GM18868 (cell line): Measurements from ENCODE around the gene ZFYVE1.
A peak's percentile ranks its signal among the peaks of the same experiment; 100 is the strongest.
"Not testable (repeated sequence)": the region's sequence is repeated elsewhere in the genome, so short reads cannot be mapped to it uniquely, and the experiment has no call there.

Experiments used
- ATAC-seq: cut with Tn5 transposase; IDR thresholded peaks from one replicate; pipeline ENCODE4 v1.9.1; 2021; ENCODE audit warnings: mild to moderate bottlenecking, moderate library complexity; ENCODE audit not compliant: unreplicated experiment

The ZFYVE1 gene

DNA sequence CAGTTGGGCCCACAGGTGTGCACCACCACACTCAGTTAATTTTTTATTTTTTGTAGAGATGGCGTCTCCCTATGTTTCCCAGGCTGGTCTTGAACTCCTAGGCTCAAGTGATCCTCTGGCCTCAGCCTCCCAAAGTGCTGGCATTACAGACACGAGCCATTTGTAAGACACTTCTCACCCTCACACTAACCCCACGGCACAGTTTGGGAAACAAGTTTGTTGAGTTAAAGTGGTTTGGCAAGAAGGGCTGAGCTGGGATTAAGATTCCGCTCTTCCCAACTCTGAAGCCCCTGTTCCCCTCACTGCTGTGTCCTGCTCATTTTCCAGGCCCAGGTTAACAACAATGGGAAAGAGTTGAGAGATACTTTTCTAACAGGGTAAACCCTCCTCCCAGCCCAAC lies 65.9 kb downstream of the ZFYVE1 start:
- not testable (repeated sequence) for ATAC-seq

DNA sequence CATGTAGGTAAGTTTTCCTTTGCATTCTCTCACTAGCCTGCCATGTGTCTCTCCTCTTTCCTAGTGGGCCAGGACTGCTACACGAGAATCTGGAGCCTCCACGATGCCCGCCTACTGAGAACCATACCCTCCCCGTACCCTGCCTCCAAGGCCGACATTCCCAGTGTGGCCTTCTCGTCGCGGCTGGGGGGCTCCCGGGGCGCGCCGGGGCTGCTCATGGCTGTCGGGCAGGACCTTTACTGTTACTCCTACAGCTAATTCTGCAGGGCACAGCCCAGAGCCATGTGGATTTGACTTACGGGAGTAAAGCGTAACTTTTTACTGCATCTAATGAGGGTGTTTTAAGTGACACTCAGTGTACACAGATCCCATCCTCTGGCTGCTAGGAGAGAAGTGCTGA lies 68.4 kb downstream of the ZFYVE1 start:
- no peak for ATAC-seq

DNA sequence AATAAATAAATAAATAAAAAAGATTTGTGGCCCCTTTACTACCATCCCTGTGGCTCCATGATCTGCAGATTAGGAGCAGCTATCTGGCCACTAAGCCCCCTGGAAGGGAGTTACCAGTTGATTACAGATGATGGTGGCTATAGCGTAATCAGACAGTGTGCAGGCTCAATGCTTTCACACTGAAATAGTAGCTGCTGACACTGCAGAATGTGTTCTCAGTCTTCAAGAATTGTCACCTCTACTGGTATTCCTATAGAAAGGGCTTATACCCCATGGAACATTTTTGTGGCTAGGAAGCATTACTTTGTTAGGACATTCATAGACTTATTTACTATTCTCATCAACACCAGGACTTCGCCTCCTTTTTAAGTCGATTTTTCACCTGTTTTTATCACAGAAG lies 69.7 kb downstream of the ZFYVE1 start:
- no peak for ATAC-seq

DNA sequence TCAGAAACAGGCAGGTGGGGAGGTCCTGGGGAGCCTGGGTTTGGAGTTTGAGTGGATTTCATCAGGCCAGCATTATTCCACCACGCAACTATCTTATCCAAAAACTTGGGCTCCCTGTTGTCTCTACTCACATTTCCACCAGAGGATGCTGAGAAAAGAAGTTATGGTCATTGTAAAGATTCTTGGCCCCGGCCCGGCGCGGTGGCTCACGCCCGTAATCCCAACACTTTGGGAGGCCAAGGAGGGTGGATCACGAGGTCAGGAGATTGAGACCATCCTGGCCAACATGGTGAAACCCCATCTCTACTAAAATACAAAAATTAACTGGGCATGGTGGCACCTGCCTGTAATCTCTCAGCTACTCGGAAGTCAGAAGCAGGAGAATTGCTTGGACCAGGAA lies 70.2 kb downstream of the ZFYVE1 start:
- not testable (repeated sequence) for ATAC-seq

DNA sequence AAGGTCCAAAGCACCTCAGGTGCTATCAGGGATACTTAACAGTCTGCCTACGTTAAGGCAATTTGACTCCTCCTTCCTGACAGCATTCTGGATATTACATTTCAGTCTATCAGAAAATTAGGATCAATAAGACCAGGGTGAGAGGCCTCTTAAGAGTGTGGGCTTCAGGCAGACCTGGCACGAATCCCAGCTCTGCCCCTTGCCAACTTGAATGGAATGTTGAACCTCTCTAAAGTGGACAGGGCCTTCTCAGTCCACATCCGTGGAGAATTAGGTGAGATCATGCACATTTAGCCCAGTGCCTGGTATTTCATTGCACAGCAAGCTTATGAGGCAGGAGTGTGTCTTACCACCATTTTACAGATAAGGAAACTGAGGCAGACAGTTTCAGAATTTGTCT lies 74.7 kb downstream of the ZFYVE1 start:
- no peak for ATAC-seq

DNA sequence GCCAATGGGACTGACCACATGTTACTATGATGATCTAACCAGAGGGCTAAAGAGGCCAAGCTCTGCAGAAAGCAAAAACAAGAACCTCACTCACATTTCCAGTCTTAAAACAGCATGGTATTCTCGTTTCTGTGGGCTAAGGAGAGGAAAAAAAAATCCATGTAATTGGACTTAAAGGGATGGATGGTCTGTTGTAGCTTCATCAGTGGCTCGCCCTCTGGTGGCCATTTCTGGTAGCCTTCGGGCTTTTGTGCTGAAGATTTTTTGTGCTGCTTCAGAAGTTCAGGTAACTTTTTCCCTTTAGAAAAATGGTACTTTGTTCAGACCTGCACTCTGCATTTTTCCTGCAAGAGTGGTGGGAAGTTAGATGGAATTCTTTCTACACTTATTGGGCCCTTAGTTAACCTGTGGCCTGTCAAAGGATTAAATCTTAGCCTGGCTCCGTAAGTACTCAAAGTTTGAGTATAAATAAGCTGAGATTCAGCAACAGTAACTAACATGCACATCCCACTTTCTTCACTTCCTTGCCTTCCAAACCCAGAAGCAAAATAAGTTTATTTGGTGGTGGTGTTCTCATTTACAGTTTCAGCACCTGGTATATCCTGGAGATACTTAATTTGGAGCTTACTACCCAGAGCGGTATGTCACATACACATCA lies 78.3 kb downstream of the ZFYVE1 start:
- ATAC-seq: no peak

DNA sequence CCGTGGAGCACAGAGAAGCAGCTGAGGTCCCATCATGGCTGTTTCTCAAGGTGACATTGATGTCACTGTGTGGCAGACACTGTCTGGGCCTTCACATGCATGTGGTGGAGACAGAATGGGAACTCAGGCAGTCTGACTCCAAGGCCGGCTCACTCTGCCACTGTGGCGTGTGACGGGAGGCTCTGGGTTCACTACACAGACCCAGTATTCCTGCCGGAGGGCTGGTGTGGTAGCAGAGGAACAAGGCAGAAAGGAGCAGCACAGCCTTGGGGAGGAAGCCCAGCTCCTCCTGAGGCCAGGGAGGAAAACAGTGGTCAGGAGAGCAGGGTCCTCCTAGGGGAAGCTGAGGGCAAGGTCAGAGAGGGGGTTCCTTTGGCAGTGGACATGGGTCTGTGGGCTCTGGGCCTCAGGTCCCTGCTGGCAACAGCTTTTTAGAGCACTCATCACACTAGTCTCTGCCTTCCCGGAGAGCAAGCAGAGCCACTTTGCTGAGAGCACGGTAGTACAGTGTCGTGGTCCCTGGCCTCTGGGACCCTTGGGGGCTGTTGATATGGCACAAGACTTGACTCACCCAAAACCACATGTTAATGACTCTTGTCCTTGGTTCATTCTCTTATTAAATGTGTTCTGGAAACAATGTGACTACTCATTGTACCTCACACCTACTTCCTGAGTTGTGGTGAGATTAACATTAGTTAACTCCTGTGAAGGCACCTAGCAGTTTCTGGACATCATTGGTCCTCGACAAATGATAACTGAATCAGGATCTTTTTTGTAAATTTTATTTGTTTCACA lies 79.3 kb downstream of the ZFYVE1 start:
- ATAC-seq: no peak

DNA sequence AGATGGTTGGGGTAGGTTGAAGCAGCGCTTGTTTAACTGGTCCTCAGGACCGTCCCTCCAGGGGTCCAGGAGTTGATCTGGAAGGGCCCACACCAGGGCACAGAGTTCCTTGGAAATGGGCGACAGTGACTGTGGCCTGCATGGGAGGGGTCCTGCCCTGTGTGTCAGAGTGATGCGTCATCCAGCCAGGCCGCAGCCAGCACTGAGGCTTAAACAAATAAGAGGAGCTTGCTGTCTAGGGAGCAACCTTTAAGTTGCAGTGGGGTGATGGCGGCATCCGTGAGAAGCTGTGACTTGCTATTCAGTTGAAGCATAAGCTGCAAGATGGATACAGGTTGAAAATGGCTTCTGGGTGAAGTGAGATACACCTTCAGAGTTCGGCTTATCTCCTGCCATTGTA lies 80.4 kb downstream of the ZFYVE1 start:
- no peak for ATAC-seq

DNA sequence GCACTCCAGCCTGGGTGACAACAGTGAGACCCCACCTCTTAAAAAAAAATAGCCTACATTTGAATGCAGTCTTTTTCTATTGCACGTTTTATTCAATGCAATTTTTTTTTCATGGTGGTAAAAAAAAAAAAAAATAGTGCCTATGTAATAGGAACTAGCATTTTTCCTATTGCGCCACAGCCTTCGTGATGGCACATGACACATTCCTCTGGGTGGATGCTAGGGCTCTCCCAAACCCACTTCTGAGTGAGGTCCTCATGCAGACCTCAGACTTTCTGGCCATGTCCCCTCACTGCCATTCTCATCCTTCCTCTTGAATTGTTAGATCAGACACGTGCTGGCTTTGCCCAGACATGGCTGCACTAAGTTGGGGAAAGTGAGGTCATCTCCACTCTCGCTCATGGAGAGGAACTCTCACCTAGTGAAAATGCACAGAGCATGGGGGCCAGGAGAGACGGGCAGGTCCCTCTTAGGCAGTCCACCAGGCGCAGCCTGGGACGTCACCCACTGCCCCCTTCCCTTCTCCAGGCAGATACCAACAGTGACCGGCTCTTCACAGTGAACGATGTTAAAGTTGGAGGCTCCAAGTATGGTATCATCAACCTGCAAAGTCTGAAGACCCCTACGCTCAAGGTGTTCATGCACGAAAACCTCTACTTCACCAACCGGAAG lies 81.4 kb downstream of the ZFYVE1 start:
- ATAC-seq: no peak

DNA sequence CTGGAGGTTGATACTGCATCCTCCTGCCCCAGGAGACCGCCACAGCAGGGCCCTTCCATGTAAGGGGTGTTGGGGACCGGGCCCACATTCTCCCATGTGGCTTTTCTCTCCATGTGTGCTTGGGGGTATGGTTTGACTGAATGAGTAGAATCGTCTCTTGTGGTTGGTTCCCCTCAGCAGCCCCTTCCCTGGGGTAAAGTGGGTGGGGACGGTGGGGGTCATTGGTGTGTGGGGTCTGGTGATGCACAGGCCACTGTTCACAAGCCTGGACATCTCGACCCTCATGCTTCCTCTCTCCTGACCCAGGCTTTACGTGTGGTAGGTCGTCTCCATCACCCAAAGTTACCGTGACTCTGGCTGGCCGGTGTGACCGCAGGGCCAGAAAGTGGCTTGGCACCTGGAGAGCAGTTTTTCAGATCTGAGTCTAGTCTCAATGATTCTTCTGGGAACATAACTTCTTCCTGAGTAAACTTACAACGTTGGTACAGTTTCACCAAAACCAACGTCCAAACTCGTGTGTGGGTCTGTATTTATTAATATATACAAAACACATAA lies 83.0 kb downstream of the ZFYVE1 start:
- no peak for ATAC-seq

DNA sequence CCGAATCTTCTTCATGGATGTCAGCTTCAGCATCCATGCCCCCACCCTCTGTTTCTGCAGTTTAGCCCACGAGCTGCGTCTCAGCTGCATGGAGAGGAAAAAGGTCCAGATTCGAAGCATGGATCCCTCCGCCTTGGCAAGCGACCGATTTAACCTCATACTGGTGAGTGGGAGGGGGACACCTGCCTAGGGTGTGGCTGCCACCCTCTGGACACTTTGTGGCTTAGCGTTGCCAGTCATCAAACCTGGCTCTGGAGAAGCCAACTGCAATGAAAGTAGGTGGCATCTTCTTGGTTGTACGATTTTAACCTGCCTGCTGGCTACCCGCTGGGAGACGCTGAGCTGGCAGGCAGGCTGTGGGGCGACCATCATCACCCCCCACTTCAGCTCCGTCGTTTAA lies 84.0 kb downstream of the ZFYVE1 start:
- no peak for ATAC-seq

DNA sequence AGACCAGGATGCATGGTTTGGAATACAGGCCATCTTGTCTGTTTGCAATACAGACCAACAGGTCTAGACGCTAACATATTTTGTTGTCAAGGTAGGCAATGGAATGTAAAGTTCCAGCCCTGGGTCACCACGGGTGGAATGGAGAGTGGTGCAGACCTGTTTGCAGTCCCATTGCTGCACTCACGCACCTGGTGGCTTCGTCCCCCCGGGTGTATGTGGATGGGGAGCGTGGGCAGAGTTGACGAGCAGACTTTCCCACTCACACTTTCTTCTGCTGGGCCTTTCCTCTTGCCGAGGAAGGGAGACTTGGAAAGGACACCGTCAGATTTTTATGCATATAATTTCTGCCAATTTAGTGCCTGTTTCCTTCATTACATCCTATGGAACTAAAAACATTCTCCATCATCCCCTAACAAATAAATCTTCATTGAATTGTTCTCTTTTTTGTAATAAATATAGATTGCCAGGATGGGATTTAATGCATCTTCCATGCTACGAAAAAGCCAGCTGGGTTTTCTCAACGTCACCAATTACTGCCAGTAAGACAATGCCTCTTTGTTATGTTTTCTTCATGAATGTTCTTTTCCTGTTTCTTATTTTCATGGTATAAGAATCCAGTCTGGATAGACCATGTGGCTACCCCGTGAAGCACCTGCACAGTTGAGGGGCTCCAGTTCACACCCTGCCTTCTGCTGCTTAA lies 85.5 kb downstream of the ZFYVE1 start:
- no peak for ATAC-seq

DNA sequence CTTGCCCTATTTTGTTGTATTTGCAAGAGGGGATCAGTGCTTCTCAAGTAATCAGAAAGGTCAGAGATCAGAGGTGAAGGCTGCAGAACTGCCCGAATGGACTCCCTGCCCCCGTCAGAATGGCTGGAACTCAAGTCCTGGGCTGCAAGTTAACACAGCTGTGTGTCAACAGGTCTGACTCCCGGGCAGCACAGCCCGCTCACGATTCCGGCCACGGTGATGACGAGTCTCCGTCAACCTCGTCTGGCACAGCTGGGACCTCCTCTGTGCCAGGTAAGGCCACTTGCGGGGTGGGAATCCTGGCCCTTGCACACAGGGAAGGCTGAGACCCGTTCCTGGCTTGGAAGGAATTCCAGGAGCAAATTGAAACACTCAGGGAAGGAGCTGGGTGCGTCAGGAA lies 87.3 kb downstream of the ZFYVE1 start:
- ATAC-seq: no peak

DNA sequence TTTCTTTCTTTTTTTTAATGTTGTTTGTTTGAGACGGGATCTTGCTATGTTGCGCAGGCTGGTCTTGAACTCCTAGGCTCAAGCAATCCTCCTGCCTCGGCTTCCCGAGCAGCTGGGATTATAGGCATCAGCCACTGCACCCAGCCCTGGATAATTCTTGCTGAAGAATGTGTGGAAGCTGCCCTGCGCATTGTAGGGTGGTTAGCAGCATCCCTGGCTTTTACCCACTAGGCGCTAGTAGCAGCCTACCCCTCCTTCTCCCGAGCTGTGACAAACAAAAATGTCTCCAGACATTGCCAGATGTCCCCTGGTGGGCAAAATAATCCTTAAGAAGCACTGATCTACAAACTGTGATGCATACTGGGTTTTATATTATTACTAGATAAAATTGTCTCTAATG lies 94.0 kb downstream of the ZFYVE1 start:
- no peak for ATAC-seq

DNA sequence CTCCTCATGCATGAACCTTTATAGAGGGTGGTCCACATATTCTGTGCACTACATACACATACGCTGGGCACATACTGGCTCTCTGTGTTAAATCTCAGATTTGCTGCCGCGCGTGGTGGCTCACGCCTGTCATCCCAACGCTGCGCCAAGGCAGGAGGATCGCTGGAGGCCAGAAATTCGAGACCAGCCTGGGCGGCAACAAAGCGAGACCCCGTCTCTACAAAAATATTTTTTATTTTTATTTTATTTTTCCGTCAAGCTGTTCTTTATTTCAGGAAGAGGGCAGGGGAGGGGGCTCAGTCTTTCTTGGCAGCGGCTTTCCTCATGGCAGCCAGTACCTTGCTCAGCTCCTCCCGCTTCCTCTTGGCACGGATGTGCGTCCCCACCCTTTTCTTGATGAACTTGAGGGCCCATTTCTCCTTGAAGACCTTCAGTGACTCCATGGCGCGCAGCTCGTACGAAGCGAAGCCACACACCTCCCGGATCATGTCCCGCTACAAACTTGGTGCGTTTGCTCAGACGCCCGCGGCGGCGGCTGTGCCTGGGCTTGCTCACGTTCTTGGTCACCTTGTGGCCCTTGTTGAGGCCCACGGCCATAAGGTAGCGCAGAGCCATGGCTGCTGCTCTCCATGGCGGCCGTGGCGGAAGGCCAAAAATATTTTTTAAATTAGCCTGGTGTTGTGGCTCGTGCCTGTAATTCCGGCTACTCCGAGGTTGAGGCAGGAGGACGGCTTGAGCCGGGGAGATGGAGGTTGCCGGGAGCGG lies 97.4 kb downstream of the ZFYVE1 start:
- no peak for ATAC-seq

DNA sequence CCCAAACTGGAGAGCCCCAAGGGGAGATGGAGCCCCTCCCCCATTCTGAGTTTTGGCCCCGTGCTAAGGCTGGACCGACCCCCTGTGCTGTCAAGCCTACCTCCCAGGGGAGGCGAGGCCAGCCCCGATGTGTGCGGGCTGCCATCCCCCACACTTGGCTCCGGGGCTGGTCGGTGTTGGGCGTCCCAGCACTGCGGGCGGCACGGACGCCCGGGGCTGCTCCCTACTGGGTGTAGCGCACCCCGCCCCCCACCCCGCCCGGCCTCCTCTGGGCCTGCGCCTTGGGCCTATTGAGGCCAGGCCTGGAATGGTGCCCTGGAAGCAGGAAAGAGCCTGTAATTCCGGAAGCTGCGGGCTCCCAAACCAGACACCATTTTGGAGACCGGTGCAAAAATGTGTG lies 98.0 kb downstream of the ZFYVE1 start:
- no peak for ATAC-seq

DNA sequence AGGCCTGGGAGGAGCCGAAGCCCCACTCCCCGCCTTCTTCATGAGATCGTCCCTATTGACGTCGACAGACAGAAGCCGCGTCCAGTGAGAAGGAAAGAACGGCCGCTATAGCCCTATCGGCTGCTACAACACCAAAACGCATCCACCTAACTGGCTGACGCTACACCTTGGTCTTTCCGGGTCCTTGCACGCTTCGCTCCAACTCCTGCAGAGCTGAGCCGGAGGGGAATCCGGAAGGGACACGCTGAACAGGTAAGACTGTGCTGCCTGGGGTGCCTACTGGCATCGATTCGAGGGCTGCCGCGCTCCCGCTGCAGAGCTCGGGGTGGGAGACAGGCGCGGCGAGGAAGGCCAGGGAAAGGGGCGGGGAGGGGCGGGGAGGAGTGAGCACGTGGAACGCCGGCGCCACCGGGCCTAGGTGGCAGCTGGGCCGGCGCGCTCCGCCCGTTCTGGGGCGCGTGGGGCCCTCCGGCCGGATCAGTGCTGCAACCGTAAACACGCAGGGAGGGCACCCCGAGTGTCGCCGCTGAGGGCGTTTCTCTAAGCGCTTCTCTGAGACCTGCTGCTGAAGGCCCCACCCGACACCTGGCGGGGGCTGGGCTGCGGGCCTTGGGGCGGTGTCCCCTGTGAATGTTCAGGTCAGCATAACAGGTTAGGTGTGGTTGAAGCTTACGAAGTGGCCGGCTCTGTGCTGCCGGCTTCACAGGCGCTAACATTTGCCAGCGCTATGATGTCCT lies 100.4 kb downstream of the ZFYVE1 start, which contains the start of gene DCAF4:
DCAF4 (plus strand) TSS at position 173 of the 737 bp plus-strand sequence. CDS start 11,515 bp downstream, outside the sequence.
- ATAC-seq: peak; percentile 95

DNA sequence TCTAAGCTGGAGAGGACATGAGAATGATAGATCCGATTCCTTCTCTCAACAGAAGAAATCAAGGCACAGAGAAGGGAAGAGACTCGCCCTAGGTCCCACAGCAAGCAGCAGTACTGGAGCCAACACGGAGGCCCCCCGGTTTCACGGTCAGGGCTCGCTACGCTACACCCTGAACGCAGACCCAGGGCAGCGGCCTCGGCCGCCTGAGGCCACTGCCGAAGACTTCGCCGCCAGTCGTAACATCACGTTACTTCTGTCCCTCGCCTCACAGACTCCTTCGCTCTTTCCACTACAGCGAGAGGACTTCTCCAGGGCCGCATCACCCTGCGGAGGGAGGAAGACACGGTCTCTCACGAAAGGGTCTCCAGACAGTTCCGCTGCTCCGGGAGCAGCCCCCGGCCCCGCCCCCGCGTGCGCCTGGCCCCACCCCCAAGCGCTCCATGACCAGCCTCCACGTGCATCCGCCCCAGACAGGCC lies 101.1 kb downstream of the ZFYVE1 start:
- peak; percentile 6 for ATAC-seq

DNA sequence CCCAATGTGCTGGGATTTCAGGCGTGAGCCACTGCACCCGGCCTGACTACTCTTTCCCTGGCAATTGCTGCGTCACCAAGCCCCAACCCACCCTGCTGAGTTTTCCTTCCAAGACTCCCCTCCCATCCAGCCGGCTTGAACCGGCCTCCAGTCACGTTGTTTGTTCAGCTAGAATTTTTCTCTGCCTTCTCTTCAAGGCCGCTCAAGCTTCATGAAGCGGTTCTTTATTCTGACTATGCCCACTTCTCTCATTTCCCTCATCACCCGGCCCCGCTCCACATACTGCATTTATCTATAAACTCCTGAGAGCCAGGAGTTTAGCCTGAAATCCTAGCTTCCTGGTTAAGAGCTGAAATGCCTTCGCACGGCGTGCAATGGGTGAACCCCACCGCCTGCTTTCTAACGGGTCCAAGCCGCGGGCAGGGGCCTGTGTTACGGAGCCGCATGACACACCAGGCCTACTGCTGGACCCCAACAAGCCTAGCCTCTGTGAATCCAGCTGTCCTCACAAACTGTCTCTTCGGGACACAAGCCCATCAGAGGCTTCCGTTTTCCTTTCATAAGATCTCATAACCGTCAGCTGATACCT lies 101.6 kb downstream of the ZFYVE1 start:
- no peak for ATAC-seq
